Measurements from ENCODE around the gene UPB1. TPM values are rescaled to one million over a fixed set of nuclear protein-coding genes. Genes with fewer than 3 reads are reported as not detected.
A peak's percentile ranks its signal among the peaks of the same experiment; 100 is the strongest.

Gene UPB1
- total and polyA plus RNA-seq, 2 experiments from 2014 or later = 0.13 TPM; not detected in 1

DNA sequence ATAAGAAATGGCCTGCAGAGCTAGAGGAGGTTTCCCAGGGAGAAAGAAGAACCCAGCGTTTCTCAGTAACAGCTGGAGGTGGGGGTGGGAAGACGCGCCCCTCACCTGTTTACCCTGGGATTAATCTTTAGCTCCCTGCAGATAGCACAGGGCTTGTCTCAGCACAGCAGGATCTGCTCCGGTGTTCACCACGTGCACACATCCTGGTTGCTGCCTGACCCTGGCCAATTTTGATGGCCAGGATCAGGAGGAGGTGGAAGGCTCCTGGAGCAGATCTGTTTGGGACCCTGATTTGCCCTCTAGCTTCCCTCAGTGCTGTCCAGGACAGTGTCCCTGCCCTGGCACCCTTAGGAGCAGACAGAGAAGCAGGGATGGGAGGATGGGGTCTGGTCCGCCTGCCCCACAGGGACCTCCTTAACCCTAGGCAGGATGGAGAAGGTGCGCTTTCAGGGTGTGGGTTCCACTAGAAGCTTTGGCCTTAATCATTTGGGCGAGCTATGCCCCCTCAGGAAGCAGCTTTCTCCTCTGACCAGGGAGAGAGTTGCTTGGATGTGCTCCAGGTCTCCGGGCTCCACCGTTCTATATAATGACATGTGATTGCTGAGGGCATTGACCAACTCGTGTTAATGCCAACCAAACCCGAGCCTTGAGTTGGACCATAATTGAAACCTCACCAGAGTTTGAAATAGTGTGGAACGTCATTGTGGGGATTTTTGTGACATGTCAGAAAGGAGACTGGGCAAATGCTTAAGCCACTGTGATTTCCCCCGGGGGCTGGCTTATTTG is 19.3 kb downstream of the UPB1 start (continued):
- TF ChIP-seq EZH2phosphoT487 (IDR thresholded peaks at IDR 0.05; ENCODE audit: unreplicated experiment) (no peak), ZNF331 (CRISPR knock-in tag; IDR thresholded peaks at IDR 0.05; ENCODE audit: low read depth) (no peak), JUNB (IDR thresholded peaks at IDR 0.05; ENCODE audit: unreplicated experiment) (no peak)
- TF ChIP-seq, protein P1, sequence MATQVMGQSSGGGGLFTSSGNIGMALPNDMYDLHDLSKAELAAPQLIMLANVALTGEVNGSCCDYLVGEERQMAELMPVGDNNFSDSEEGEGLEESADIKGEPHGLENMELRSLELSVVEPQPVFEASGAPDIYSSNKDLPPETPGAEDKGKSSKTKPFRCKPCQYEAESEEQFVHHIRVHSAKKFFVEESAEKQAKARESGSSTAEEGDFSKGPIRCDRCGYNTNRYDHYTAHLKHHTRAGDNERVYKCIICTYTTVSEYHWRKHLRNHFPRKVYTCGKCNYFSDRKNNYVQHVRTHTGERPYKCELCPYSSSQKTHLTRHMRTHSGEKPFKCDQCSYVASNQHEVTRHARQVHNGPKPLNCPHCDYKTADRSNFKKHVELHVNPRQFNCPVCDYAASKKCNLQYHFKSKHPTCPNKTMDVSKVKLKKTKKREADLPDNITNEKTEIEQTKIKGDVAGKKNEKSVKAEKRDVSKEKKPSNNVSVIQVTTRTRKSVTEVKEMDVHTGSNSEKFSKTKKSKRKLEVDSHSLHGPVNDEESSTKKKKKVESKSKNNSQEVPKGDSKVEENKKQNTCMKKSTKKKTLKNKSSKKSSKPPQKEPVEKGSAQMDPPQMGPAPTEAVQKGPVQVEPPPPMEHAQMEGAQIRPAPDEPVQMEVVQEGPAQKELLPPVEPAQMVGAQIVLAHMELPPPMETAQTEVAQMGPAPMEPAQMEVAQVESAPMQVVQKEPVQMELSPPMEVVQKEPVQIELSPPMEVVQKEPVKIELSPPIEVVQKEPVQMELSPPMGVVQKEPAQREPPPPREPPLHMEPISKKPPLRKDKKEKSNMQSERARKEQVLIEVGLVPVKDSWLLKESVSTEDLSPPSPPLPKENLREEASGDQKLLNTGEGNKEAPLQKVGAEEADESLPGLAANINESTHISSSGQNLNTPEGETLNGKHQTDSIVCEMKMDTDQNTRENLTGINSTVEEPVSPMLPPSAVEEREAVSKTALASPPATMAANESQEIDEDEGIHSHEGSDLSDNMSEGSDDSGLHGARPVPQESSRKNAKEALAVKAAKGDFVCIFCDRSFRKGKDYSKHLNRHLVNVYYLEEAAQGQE (IDR thresholded peaks at IDR 0.05; ENCODE audit: unreplicated experiment) = no peak

DNA sequence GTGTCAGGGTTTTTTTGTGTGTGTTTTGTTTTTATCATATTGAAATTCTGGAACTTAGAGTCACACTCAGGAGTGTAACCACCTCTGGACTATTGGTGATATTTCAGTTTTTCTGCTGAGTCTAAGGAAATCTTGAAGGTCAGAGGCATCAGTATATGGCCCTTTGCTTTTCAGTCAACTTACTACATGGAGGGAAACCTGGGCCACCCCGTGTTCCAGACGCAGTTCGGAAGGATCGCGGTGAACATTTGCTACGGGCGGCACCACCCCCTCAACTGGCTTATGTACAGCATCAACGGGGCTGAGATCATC is 19.9 kb downstream of the UPB1 start:
- no peaks in the 10 kb centered on the region for H3K36me3 Mint-ChIP-seq (ENCODE audit: low read depth)
- H3K4me1 Mint-ChIP-seq = peaks cover 15% of the 10 kb centered on the region
- Histone ChIP-seq H3K27ac (ENCODE audit: low read depth) (no peak overlapping the region), H3K27me3 (ENCODE audit: insufficient read depth) (no peaks in the 10 kb centered on the region), H3K36me3 (ENCODE audit: insufficient read depth) (no peaks in the 10 kb centered on the region), H3K79me2 (replicated peaks; ENCODE audit: insufficient read depth) (no peaks in the 10 kb centered on the region), H3K4me1 (ENCODE audit: insufficient read depth) (peaks cover 20% of the 10 kb centered on the region; the same call in 1 of the 2 replicates), H2AFZ (0 out of 2 replicates have a peak overlapping the region, but pooled peaks have one; percentile 74), H4K20me1 (replicated peaks; ENCODE audit: insufficient read depth) (no peaks in the 10 kb centered on the region), H3K4me2 (no peak overlapping the region), H3F3A (replicated peaks; ENCODE audit: low read depth) (no peaks in the 10 kb centered on the region), H3K9me2 (ENCODE audit: insufficient read depth) (no peaks in the 10 kb centered on the region), H3K4me3 (no peak overlapping the region)
- peaks cover 16% of the 10 kb centered on the region for H3K27me3 Mint-ChIP-seq (ENCODE audit: insufficient read depth, low read depth, poor library complexity)
- DNase-seq (ENCODE audit: low spot score) (no peak), ATAC-seq (no peak)
- H3K4me3 Mint-ChIP-seq = no peak overlapping the region
- H3K9me3 Mint-ChIP-seq = no peaks in the 10 kb centered on the region
- no peak overlapping the region for H3K27ac Mint-ChIP-seq
- TF ChIP-seq ZNF114 (CRISPR knock-in tag; IDR thresholded peaks at IDR 0.05) = no peak
- TF ChIP-seq, protein P1 (IDR thresholded peaks at IDR 0.05; ENCODE audit: unreplicated experiment) = no peak
- TF ChIP-seq STAT1 (IDR thresholded peaks at IDR 0.05; ENCODE audit: unreplicated experiment) = no peak
- TF ChIP-seq ZNF331 (CRISPR knock-in tag; IDR thresholded peaks at IDR 0.05; ENCODE audit: low read depth) = no peak
